GM21723 (cell line): ENCODE data around the gene CDC42EP1.
A peak's percentile ranks its signal among the peaks of the same experiment; 100 is the strongest.
"Not testable (repeated sequence)": the region's sequence is repeated elsewhere in the genome, so short reads cannot be mapped to it uniquely, and the experiment has no call there.

Experiments used
- ATAC-seq: cut with Tn5 transposase; IDR thresholded peaks from one replicate; pipeline ENCODE4 v1.9.1; 2021; ENCODE audit warnings: mild to moderate bottlenecking, moderate library complexity; ENCODE audit not compliant: unreplicated experiment

CDC42EP1 gene

DNA sequence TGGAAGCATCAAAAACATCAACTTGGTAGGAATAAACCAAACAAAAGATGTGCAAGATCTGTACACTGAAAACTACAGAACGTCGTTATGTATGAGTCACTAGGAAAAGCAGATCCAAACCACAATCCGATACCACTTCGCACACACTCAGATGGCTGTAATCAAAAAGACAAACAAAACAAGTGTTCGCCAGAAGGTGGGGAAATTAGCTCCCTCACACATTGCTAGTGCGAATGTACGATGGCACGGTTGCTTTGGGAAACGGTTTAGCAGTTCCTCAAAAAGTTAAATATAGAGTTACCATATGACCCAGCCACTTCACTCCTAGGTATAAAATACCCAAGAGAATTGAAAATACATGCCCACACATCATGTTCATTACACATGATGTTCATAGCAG, 26.3 kb upstream of the CDC42EP1 start:
- no peak for ATAC-seq

DNA sequence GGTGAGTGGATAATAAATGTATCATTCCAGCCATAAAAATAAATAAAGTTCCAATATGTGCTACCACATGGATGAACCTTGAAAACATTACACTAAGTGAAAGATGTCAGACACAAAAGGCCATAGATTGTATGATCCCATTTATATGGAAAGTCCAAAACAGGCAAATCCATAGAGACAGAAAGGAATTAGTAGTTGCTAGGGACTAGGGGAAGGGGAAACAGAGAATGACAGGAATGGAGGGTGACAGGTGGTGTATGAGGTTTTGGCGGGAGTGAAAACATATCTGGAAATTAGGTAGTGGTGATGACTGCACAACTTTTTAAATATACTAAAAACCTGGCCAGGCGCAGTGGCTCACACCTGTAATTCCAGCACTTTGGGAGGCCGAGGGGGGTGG, 25.8 kb upstream of the CDC42EP1 start:
- ATAC-seq, result no peak

DNA sequence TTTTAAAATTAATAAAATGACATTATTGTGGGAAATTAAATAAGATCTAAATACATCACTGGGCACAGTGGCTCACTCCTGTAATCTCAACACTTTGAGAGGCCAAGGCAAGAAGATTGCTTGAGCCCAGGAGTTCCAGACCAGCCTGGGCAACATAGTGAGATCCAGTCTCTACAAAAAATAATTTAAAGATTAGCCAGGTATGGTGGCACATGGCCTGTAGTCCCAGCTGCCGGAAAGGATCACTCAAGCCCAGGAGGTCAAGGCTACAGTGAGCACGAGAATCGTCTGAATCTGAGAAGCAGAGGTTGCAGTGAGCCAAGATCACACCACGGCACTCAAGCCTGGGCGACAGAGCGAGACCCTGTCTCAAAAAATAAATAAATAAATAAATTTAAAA, 25.1 kb upstream of the CDC42EP1 start:
- ATAC-seq, result no peak

DNA sequence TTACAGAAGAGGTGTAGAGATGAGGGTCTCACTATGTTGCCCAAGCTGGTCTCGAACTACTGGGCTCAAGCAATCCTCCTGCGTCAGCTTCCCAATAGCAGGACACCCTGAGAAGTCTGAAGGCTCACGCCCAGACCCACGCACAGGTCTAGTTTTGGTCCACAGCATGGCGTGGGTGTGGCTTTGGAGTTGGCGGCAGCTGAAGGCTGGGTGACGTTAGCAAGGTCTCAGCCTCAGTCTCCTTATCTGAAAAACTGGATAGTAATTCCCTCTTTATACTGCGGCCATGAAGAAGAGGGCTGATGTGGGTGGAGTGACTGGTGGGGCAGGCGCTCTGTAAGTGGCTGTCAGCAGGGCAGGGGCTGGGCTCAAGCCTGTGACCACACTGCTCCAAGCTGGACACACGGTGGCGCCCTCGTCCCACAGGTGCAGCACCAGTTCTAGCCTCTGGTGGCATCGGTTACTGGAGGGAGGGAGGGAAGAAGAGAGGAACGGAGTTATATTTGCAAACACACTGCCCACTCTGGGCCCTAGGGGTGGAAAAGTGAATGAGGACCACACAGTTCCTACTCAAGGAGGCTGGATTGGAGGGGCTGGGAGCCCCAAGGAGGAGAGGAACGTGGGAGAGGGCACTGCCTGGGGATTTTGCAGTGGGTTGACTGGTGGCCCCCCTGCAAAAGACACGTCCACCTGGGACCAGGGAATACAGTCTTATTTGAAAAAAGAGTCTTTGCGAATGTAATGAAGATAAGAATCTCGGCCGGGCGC, 21.5 kb upstream of the CDC42EP1 start:
- ATAC-seq, result peak; percentile 90

DNA sequence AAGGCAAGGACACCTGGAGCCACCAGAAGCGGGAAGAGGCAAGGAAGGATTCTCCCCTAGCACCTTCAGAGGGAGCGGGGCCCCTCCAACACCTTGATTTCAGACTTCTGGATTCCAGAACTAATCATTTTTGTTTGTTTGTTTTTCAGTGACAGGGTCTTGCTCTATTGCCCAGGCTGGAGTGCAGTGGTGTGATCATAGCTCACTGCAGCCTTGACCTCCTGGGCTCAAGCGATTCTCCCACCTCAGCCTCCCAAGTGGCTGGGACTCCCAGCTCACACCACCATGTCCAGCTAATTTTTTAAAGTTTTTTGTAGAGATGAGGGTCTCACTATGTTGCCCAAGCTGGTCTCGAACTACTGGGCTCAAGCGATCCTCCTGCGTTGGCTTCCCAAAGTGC, 20.5 kb upstream of the CDC42EP1 start:
- not testable (repeated sequence) for ATAC-seq

DNA sequence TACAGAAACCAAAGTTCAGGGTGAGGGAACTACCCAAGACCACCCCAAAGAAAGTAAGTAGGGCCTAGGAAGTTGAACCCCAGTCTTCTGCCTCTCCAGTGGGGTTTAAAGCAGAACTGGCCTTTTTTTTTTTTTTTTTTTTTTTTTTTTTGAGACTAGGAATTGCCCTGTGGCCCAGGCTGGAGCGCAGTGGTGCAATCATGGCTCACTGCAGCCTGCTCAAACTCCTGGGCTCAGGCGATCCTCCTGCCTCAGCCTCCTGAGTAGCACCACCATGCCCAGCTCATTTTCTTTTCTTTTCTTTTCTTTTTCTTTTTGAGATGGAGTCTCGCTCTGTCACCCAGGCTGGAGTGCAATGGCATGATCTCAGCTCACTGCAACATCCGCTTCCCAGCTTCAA, 17.9 kb upstream of the CDC42EP1 start:
- not testable (repeated sequence) for ATAC-seq

DNA sequence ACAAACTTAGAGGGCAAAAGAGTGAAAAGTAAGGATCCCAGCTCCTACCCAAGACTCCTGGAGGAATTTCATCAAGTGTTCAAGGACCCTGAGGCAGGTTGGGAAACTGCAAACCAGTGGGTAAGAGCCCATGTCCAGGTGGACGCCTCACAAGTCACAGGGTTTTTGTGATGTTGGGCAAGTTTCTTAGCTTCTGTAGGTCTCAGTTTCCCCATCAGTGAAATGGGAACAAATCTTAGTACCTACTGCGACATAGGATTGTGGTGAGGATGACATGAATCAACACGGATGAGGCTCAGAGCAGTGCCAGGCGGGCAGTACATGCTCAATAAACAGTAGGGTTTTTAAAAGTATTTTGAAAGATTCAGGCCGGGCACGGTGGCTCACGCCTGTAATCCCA, 17.3 kb upstream of the CDC42EP1 start:
- no peak for ATAC-seq

DNA sequence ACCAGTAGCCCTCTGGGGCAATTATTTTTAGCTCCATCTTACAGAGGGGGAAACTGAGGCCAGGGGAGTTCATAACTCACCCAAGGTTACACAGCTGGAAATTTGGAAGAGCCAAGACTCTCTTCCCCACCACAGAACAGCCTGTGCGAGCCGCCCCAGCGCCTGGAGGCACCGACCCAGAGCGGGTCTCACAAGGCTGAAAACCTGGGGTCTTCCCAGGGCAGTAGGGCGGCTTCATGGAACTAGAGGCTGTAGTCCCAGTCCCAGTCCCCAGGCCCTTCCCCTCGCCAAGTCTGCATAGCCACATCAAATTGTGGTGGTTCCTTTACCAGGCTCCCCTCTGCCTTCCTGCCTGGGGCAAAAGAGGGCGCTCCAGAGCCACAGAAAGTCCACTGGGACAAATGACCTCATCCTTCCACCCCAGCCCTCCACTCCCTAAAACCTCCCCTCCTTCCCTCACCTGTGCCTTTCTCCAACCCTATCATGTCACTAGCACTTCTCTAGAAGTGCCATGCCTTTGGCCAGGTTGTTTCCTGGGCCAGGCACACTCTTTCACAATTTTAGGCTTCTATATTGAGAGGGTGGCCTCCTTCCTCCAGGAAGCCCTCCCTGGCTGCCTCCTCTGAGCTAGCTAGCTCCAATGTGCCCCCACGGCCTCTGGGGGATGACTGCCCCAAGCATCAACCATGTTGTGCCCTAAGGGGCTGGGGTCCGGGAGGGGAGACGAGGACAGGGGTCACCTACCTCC, 15.2 kb upstream of the CDC42EP1 start:
- ATAC-seq, result no peak

DNA sequence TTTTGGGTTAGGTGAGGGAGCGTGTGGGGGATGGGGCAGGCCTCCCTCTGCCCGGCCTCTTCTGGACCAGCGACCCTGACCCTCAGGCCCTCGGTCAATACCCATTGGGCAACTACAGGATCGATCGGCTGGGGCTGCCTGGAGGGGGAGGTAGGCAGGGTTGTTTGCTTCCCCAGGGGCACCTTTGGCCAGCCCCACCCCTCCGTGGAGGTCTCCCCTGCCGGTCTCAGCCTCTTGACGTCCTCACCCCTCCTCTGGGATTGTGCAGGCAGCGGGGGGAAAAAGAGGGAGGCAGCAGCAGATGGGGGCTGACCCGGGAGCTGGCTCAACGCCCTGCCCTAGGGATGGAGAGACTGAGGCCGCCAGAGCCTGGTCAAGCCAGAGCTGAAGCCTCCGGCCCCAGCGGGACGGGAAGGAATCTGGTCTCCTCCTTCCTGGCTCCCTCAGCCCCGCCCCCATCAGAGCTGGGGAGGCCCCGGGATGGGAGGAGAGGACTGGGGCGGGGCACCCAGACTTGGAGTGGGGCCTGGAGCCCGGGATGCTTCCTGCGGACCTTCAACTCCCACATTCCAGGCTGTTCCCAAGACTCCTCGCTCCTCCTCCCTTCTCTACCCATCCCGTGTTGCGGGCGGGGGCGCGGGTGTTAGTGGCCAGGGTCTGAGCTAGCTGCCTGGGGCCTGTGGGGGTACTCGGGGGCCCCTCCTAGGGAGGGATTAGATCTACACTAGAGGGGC, 14.4 kb upstream of the CDC42EP1 start:
- no peak for ATAC-seq

DNA sequence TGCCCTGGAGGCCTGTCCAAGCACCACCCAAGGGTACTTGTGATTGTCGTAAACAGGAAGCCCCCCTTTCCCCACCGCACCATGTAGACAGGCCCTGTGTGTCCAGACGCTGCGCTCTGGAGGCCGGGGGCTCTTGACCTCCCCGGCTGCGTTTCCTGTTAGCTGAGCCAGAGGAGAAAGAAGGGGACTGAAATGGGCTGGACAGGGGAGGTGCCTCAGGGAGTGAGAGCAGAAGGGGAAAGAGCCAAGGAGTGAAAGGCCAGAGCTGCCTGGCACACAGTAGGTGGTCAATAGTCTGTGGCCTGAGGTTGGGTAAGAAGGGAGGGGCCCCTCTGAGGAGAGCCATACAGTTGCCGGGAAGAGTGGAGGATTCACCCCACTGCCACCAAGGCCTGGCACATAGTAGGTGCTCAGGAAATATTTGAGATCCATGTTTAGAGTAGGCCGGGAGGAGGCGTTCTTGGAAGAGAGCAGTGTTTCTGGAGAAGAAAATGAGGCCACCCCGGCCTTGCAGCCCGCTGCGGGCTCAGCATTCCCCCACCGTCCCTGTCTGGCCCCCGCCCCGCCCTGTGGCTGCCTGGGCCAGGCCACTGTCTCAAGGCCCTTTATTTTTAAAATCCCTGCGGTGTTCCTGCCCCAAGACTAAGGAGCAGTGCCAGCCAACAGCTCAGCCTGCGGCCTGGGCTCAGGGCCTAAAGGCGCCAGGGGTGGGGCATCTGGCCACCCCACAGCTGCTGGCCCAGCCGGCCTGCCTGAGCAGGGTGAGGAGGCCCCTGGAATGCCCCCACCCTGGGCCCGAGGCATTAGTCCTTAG, 13.6 kb upstream of the CDC42EP1 start:
- ATAC-seq, result no peak

DNA sequence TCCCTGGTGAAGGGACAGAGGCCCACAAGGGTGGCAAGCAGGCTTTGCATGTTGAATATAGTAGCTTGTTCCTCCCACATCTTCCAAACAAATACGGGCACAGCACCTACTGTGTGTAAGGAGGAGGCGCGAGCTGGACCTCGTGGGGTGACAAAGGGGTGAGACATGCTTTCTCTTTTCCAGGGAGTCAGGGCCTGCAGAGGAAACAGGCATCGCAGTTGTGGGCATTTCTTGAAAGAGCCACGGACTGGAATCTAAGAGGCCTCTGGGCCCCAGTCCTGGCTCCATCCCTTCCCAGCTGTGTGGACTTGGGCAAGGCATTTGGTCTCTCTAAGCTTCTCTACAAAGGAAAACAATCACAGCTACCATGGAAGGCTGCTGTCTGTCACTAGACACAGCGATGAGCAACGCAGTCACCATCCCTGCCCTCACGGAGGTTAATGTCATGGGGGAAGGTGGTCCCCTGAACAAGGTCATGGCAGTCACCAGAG, 13.0 kb upstream of the CDC42EP1 start:
- no peak for ATAC-seq

DNA sequence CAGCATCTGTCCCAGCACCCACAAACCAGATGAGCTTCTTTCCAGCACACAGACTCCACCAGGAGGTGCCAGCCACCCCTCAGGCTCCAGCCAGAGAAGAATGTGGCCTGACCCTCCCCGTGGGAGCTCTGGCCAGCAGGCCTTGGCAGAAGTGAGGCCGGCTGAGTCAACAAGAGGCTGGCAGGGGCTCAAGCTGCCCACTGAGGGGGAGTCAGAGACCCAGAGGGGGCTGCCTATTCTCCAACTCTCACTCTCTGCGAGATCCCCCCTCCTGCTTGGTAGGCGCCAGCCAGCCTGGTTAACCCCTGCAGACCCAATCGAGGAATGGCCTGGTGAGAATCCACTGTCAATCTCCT, 10.6 kb upstream of the CDC42EP1 start:
- ATAC-seq, result no peak

DNA sequence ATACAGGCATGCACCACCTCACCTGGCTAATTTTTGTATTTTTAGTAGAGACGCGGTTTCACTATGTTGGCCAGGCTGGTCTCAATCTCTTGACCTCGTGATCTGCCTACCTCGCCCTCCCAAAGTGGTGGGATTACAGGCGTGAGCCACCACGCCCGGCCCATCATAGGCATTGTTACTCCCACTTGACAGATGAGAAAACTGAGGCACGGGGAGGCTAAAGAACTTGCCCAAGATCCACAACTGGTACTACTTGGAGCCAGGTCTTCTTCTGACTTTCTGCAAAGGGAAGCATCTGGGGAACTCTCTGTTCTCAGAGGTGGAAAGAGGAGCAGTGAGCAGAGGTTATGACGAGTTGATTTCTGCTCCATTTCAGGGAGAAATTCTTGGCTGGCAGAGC, 9.4 kb upstream of the CDC42EP1 start:
- ATAC-seq, result not testable (repeated sequence)

DNA sequence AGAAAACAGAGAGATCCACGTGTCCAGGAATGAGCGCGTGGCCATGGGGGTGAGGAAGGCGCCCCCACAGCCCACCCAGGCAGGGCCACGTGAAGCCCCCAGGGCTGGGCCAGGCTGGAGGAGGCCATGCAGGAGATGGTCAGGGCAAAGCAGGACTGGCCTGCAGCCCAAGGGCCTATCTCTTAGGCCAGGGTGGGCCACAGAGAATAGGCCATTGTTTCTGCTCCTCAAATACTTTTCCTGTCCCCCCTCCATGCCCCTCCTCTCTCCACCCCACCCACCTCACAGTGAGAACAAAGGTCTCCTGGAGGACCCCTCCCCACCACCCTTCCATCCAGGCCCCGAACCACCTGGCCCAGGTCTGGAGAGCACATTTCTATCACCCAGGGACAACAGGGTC, 8.3 kb upstream of the CDC42EP1 start:
- ATAC-seq, result no peak

DNA sequence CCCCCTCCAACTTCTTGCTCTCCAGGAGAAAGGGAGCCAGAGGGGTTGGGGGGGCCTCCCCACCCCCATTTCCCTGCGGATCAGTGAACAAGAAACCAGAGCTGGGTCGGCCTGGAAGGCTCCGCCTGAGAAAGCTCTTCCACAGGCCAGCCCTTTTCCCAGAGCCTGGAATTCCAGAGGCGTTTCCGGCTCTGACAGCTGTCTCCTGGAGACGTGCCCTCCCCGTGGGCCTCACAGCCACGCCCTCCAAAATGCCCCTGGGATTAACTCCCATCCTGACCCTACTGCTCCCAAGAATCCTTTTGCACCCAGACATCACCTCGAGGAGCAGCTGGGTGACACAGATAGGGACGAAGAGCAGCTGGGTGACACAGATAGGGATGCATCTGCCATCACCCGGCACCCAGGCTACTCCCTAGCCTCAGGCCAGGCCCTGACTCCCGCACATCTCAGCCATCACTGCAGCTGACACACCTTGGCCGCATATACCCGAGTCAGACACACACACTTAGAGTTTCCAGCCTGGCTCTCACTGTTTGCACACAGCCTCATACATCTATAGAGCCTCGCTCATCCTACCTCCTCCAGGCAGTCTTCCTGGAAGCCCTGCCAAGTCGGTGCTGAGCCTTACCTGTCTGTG, 7.6 kb upstream of the CDC42EP1 start:
- no peak for ATAC-seq

DNA sequence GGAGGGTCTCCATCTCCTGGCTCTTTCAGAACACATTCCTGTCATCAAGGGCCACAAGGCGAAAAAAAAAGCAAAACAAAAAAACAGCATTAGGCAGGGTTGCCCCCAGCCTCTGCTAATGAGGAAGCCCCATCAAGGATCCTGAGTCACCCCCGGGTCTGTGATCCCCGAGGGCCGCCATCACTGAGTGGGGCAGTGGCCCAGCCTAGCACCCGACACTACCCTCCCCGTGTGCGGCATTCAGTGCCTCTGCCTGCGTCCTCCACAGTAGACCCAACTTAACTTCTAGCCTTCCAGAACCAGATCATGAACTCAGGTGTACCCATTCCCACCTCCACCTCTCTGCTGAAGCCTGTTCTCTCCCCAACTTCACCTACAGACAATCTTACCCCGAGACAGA, 6.6 kb upstream of the CDC42EP1 start:
- ATAC-seq, result no peak

DNA sequence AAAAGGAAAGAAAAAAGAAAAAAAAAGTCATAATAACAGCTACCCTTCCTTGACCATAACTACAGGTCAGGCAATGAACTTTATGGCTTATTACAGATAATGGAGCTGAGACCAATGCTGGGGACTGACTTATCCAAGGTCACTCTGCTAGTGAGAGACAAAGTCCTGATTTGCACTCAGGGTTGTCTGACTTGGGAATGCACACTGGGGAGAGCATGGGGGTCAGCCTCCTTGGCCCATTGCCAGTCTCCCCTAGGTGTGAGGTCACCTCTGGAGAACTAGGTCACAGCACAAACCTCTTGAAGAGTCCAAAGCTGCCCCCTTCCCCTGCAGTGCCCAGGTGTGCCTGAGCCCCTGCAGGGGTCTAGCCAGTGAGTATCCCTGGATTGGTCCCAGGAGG, 5.3 kb upstream of the CDC42EP1 start:
- ATAC-seq, result no peak

DNA sequence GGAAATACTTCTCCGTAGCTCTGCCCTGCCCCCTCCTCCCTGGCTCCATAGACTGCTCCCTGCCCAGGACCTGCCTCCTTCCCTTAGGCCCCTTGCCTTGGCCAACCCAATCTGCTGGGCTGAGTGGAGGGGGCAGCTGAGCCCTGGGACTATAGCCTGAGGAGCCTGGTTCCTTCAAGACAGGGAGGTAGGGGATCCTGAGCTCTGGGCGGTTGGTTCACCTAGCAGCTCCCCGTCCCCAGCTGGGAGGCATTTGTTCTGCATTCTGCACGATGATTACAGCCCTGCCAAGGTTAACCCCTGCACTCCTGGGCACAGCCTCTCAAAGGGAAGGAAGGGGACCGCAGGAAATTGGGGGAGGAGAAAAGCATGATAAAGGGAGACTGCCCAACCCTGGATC, 3.6 kb upstream of the CDC42EP1 start:
- ATAC-seq, result no peak

DNA sequence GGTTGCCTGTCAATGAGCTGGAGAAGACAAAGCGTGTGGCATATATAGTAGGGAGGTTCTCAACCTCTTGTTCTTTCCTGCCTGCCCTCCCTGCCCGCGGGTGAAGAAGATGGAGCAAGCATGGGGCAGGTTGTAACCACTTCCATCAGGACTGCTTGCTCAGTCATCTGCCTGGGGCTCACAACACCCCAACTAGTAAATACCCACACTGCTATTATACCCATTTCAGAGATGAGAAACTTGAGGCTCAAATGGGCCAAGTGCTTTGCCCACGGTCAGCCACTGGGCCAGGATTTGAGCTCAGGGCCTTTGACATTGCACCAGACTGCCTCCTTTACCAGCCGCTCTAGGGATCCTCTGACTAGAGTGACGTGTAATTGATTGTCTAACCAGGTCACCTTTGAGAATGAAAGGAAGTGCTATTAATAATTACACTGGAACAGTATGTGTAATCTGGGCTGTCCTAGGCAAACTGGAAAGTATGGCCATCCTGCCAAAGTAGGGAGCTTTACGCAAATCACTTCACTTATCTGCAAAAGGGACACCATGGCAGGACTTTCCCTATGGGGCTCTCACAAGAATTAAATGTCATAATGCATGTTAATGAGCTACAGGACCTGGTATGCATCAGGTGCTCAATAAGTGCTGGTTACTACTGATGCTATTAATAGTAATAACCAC, 2.8 kb upstream of the CDC42EP1 start:
- no peak for ATAC-seq

DNA sequence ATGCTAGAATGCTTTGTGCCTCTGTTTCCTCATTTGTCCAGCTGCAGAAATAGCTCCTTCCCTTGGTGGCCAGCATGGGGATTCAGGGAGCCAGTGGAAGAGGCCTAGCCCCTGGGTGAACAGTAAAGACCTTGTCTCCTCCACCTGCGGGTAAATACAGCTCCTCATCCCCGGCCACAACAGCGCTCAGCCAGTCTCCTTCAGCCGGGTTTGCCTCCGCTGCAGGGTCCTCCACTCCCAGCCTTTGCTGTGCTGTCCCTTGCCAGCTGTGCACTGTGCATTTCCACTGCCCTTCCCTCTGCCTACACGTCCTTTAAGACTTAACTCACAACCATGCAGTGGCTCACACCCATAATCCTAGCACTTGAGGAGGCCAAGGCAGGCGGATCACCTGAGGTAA, 1.5 kb upstream of the CDC42EP1 start:
- ATAC-seq, result no peak
